ENCODE measurements around the gene HIPK2.

Gene HIPK2

GRCh38 chr7:139727151-139727705, 50.6 kb downstream of the HIPK2 start:
- H3K27ac ChIP-seq = peak overlapping the region; percentile 85
- CTCF ChIA-PET = interaction anchor here (0.6 kb wide), 1 partner anchor 44 kb away, joined by 3 read pairs; no protein-coding TSS in a partner anchor
- POLR2A ChIA-PET (ENCODE audit: low non-redundant PET) = no interaction called here
- TF ChIP-seq, protein P1, sequence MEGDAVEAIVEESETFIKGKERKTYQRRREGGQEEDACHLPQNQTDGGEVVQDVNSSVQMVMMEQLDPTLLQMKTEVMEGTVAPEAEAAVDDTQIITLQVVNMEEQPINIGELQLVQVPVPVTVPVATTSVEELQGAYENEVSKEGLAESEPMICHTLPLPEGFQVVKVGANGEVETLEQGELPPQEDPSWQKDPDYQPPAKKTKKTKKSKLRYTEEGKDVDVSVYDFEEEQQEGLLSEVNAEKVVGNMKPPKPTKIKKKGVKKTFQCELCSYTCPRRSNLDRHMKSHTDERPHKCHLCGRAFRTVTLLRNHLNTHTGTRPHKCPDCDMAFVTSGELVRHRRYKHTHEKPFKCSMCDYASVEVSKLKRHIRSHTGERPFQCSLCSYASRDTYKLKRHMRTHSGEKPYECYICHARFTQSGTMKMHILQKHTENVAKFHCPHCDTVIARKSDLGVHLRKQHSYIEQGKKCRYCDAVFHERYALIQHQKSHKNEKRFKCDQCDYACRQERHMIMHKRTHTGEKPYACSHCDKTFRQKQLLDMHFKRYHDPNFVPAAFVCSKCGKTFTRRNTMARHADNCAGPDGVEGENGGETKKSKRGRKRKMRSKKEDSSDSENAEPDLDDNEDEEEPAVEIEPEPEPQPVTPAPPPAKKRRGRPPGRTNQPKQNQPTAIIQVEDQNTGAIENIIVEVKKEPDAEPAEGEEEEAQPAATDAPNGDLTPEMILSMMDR (conservative IDR thresholded peaks at IDR 0.05; ENCODE audit: low read depth) = no peak
- DNase-seq (ENCODE audit: low spot score) = peak; percentile 37

DNA sequence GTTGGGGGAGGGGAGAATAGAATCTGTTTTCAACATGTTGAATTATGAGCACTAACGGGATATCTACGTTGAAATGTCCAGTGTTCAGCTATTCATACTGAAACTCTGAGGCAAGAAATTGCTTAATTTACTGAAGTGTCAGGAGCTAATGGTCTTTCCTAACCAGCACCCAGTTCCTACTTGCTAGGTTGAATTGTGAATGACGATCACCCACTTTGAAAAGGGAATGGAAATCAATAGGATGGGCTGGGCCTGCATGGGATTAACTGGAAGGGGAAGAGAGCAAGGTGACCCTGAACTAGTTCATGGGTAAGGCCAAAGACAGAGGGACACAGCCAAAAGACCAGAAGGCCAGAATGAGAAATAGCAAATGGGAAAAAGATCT, 51.3 kb downstream of the HIPK2 start:
- peak overlapping the region; percentile 85 for H3K27ac ChIP-seq
- TF ChIP-seq, protein P1 (conservative IDR thresholded peaks at IDR 0.05; ENCODE audit: low read depth) = no peak
- DNase-seq (ENCODE audit: low spot score) = no peak
- ChIA-PET POLR2A (ENCODE audit: low non-redundant PET) (no interaction called here), CTCF (no interaction called here)

DNA sequence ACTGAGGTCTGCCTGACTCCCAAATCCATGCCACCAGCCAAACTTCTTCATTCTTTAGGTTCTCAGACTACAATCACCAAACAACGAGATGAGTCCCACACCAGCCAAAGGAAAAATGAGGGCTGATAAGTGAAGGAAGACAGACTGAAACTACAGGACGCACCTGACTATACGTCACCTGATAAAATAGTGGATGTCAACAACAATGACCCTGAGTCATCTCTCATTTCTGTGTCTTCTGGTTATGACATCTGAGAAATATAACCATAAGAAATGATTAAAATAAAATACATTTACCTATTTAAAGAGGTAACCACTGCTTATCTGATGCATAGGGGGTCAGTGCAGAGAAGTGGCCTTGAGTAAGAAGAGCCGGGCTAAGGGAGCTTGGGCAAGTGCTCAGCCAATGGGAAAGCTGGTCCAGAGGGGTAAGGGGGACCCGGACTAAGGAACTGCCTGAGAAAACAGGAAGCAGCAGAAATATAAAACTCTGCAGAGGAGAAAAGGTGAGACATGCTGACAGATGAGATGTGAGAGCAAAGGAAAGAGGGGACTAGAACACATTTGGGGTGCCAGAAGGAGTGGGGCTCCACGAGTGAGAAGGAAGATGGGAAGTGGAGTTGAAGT, 51.8 kb downstream of the HIPK2 start:
- no peak for DNase-seq (ENCODE audit: low spot score)
- ChIA-PET POLR2A (ENCODE audit: low non-redundant PET) (no interaction called here), CTCF (no interaction called here)
- TF ChIP-seq, protein P1 (conservative IDR thresholded peaks at IDR 0.05; ENCODE audit: low read depth) = no peak
- H3K27ac ChIP-seq = peak overlapping the region; percentile 85

DNA sequence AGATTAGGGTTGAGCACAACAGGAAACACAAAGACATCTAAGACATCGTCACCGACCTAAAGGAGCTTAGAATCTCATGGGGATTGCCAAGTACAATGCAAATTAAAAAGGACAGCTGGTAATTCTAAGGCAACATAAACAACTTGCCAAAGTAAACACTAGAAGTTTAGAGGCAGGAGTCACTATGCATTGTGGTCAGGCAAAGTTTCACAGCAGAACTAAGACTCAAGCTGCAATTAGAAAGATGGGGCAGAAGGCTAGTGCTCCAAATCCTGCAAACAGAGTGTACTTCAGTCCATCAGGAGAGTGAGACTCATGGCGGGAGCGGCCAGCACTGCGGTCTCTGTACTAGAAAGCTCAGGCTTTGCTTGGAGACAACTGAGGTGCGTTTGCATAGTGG, 52.7 kb downstream of the HIPK2 start:
- DNase-seq (ENCODE audit: low spot score) = no peak
- H3K27ac ChIP-seq = no peak overlapping the region
- TF ChIP-seq, protein P1 (conservative IDR thresholded peaks at IDR 0.05; ENCODE audit: low read depth) = no peak
- ChIA-PET CTCF (interaction anchor here (0.7 kb wide), 2 partner anchors 606 to 1796 kb away, joined by 3 read pairs; no protein-coding TSS in a partner anchor), POLR2A (ENCODE audit: low non-redundant PET) (no interaction called here)

- ChIA-PET POLR2A (ENCODE audit: low non-redundant PET) (no interaction called here), CTCF (interaction anchor here (0.6 kb wide), 1 partner anchor 223 kb away, joined by 3 read pairs; no protein-coding TSS in a partner anchor)
- H3K27ac ChIP-seq = no peak overlapping the region
- DNase-seq (ENCODE audit: low spot score) = no peak
- TF ChIP-seq, protein P1 (conservative IDR thresholded peaks at IDR 0.05; ENCODE audit: low read depth) = no peak
Measured at GRCh38 chr7:139722604-139723003, 55.2 kb downstream of the HIPK2 start.

- no peak overlapping the region for H3K27ac ChIP-seq
- CTCF ChIA-PET = interaction anchor here (0.6 kb wide), 1 partner anchor 222 kb away, joined by 3 read pairs; no protein-coding TSS in a partner anchor
- POLR2A ChIA-PET (ENCODE audit: low non-redundant PET) = no interaction called here
- no peak for DNase-seq (ENCODE audit: low spot score)
- TF ChIP-seq, protein P1 (conservative IDR thresholded peaks at IDR 0.05; ENCODE audit: low read depth) = no peak
Measured at GRCh38 chr7:139721821-139722220, 56.0 kb downstream of the HIPK2 start.
